Measurements from ENCODE around the gene ZRANB2.

- TF ChIP-seq CTCF (conservative IDR thresholded peaks at IDR 0.05; ENCODE audit: low read depth, low read length) (no peak), ELK1 (IDR thresholded peaks at IDR 0.05; ENCODE audit: borderline replicate concordance, low read depth, low read length) (no peak), MAFK (IDR thresholded peaks at IDR 0.05; ENCODE audit: low read depth, low read length) (no peak), POLR2A (IDR thresholded peaks at IDR 0.05; ENCODE audit: low read depth, low read length) (no peak), RFX5 (IDR thresholded peaks at IDR 0.05; ENCODE audit: low read depth, low read length) (no peak)
Observed at GRCh38 chr1:71015745-71016144, 65.1 kb downstream of the ZRANB2 start.
